Uterus (tissue), 2 donors: ENCODE measurements around the gene RTEL1.

Source experiments
- CTCF ChIP-seq, 4 experiments: fragments of 200-600 bp in 2 of 4; fragments of 450-650 bp in 2 of 4; sonication (generic) in 2 of 4; IDR thresholded peaks; one replicate each; pipeline ENCODE4 v1.5.1; 2016 to 2019; ENCODE audit warnings: antibody characterized with exemption in 4 of 4, mild to moderate bottlenecking in 2 of 4, moderate library complexity in 1 of 4
- POLR2A ChIP-seq, 2 donors: fragments of 450-650 bp; IDR thresholded peaks; one replicate each; pipeline ENCODE4 v1.6.1; 2016; ENCODE audit warnings: antibody characterized with exemption in 2 of 2, mild to moderate bottlenecking in 1 of 2, moderate library complexity in 1 of 2

- TF ChIP-seq CTCF (IDR thresholded peaks at IDR 0.05): no peak
- no peak for TF ChIP-seq POLR2A (IDR thresholded peaks at IDR 0.05)
Observed at GRCh38 chr20:63731410-63731809, 73.3 kb downstream of the RTEL1 start.
